GM12891 (cell line): ENCODE data around the gene MYL10.

Experiments used
- POLR2A ChIP-seq: IDR thresholded peaks from 2 replicates; pipeline ENCODE4 v1.6.1; 2011; ENCODE audit warnings: low read depth, low read length, control low read depth
- POLR2AphosphoS5 ChIP-seq: IDR thresholded peaks from 2 replicates; pipeline ENCODE4 v1.6.1; 2011; ENCODE audit warnings: low read depth, low read length, control low read depth
- POU2F2 ChIP-seq: IDR thresholded peaks from 2 replicates; pipeline ENCODE4 v1.6.1; 2011; ENCODE audit warnings: low read depth, mild to moderate bottlenecking, control low read depth, low read length, moderate library complexity
- TAF1 ChIP-seq: IDR thresholded peaks from 2 replicates; pipeline ENCODE4 v1.6.1; 2011; ENCODE audit warnings: low read depth, low read length, control low read depth

DNA sequence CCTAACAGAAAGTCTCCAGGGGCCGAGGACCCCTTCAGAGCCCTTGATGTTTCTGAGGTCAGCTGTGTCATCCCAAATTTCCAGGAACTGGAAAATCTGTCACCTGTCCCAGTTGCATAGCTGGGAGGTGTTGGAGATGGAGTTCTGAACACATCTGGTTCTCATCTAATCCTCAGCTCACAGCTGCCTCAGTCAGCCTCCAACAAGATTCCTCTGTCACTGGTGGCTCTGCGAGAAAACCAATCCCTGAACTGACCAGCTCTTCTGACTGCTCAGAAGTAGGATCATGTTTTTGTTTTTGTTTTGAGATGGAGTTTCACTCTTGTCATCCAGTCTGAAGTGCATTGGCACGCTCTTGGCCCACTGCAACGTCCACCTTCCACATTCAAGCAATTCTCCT lies 37.6 kb upstream of the MYL10 start:
- TF ChIP-seq POLR2AphosphoS5 (no peak), POLR2A (no peak), TAF1 (no peak), POU2F2 (no peak)
